K562 (cell line): ENCODE data around the gene EQTN. TPM values are rescaled to one million over a fixed set of nuclear protein-coding genes. Genes with fewer than 3 reads are reported as not detected.

Experiments
- BRF1 ChIP-seq: IDR thresholded peaks from 3 replicates; pipeline ENCODE4 v1.6.1; 2011; ENCODE audit warnings: borderline replicate concordance, mild to moderate bottlenecking; ENCODE audit not compliant: insufficient read length; ENCODE audit errors: extremely low read depth
- HCFC1 ChIP-seq: IDR thresholded peaks from 2 replicates; pipeline ENCODE4 v1.6.1; 2012; ENCODE audit warnings: low read depth, low read length, improper control_type of control experiment
- HNRNPUL1 ChIP-seq: fragments of 200-400 bp; formaldehyde crosslinking; IDR thresholded peaks from 2 replicates; pipeline ENCODE4 v1.6.1; 2017; ENCODE audit warnings: low read length
- KAT2B ChIP-seq: IDR thresholded peaks from one replicate; pipeline ENCODE4 v1.6.1; 2012; ENCODE audit warnings: low read depth, mild to moderate bottlenecking, control low read depth, inconsistent platforms, low read length, moderate library complexity
- MYBL2 ChIP-seq, 2 experiments: fragments of 450-650 bp in 1 of 2; sonication (generic) in 1 of 2; formaldehyde crosslinking in 1 of 2; IDR thresholded peaks; 2 replicates each; pipeline versions ENCODE4 v1.6.1 to v1.8.1; 2017 to 2022; ENCODE audit warnings: borderline replicate concordance in 1 of 2, inconsistent platforms in 1 of 2, low read depth in 1 of 2, mild to moderate bottlenecking in 1 of 2, missing genetic modification reagents in 1 of 2, moderate library complexity in 1 of 2
- NFYB ChIP-seq: IDR thresholded peaks from 2 replicates; pipeline ENCODE4 v1.6.1; 2011; ENCODE audit warnings: mild to moderate bottlenecking, moderate library complexity; ENCODE audit not compliant: insufficient read length; ENCODE audit errors: extremely low read depth
- NR1H2 ChIP-seq: sonication (generic); formaldehyde crosslinking; IDR thresholded peaks from 2 replicates; pipeline ENCODE4 v1.4.0; 2020; ENCODE audit warnings: mild to moderate bottlenecking, missing genetic modification reagents
- RB1 ChIP-seq: fragments of 450-650 bp; IDR thresholded peaks from 2 replicates; pipeline ENCODE4 v1.6.1; 2017; ENCODE audit warnings: low read depth, mild to moderate bottlenecking
- TRIM24 ChIP-seq, 2 experiments: fragments of 450-650 bp; IDR thresholded peaks; 2 replicates each; pipeline ENCODE4 v1.6.1; 2016
- XRCC4 ChIP-seq: IDR thresholded peaks from one replicate; pipeline ENCODE4 v1.6.1; 2011; ENCODE audit not compliant: insufficient read depth, insufficient read length; ENCODE audit errors: extremely low read depth
- ZNF277 ChIP-seq: fragments of 250-450 bp; sonication (Bioruptor Pico); IDR thresholded peaks from 2 replicates; pipeline ENCODE4 v1.8.0; 2022; ENCODE audit warnings: inconsistent platforms, mild to moderate bottlenecking, moderate library complexity, borderline replicate concordance
- ZNF609 ChIP-seq: sonication (generic); formaldehyde crosslinking; IDR thresholded peaks from 2 replicates; pipeline ENCODE4 v1.8.1; 2023; ENCODE audit warnings: missing genetic modification reagents, mild to moderate bottlenecking, borderline replicate concordance
- ZNF780A ChIP-seq: fragments of 250-450 bp; sonication (Bioruptor Pico); IDR thresholded peaks from 2 replicates; pipeline ENCODE4 v1.5.0; 2021; ENCODE audit warnings: mild to moderate bottlenecking
- polyA plus RNA-seq, 8 experiments: library from polyadenylated mRNA; depleted of rRNA in 4 of 8; stranded (reverse) in 5 of 8; unstranded in 3 of 8; fragments of >200 nt; fragmentation: Nextera tagmentation in 2 of 8; fragmentation: Illumina TruSeq in 1 of 8; extraction: Ambion mirVana in 2 of 8; extraction: Trizol in 1 of 8; gene quantifications; 2 replicates each; pipeline versions ENCODE4 v1.2.1 to v1.2.3, GENCODE V29; 2011 to 2014; ENCODE audit warnings: inconsistent platforms in 1 of 8, missing spikeins in 1 of 8
- total RNA-seq, 7 experiments: library from RNA; depleted of rRNA in 6 of 7; stranded (reverse); fragments of >200 nt in 6 of 7; fragmentation: Illumina TruSeq in 2 of 7; extraction: Trizol in 2 of 7; gene quantifications; 2 replicates each; pipeline versions ENCODE4 v1.2.1 to v1.2.3, GENCODE V29; 2011 to 2021; ENCODE audit warnings: low replicate concordance in 1 of 7
- TF ChIP-seq, protein P1 (sequence below): fragments of 450-650 bp; IDR thresholded peaks from 2 replicates; pipeline ENCODE4 v1.6.1; 2018; ENCODE audit not compliant: partially characterized antibody
- TF ChIP-seq, protein P2 (sequence below): fragments of 450-650 bp; IDR thresholded peaks from 2 replicates; pipeline ENCODE4 v1.7.1; 2018; ENCODE audit warnings: mild to moderate bottlenecking, low read depth; ENCODE audit not compliant: partially characterized antibody

Gene EQTN
- total and polyA plus RNA-seq, 9 of the 15 experiments (the other 6 are each of a cell fraction or from before 2014, with no cell fraction given): 0.15 to 0.33 (median 0.18) TPM; not detected in 4

GRCh38 chr9:27303219-27303618 lies 6.3 kb upstream of the EQTN start (continued):
- TF ChIP-seq, protein P1, sequence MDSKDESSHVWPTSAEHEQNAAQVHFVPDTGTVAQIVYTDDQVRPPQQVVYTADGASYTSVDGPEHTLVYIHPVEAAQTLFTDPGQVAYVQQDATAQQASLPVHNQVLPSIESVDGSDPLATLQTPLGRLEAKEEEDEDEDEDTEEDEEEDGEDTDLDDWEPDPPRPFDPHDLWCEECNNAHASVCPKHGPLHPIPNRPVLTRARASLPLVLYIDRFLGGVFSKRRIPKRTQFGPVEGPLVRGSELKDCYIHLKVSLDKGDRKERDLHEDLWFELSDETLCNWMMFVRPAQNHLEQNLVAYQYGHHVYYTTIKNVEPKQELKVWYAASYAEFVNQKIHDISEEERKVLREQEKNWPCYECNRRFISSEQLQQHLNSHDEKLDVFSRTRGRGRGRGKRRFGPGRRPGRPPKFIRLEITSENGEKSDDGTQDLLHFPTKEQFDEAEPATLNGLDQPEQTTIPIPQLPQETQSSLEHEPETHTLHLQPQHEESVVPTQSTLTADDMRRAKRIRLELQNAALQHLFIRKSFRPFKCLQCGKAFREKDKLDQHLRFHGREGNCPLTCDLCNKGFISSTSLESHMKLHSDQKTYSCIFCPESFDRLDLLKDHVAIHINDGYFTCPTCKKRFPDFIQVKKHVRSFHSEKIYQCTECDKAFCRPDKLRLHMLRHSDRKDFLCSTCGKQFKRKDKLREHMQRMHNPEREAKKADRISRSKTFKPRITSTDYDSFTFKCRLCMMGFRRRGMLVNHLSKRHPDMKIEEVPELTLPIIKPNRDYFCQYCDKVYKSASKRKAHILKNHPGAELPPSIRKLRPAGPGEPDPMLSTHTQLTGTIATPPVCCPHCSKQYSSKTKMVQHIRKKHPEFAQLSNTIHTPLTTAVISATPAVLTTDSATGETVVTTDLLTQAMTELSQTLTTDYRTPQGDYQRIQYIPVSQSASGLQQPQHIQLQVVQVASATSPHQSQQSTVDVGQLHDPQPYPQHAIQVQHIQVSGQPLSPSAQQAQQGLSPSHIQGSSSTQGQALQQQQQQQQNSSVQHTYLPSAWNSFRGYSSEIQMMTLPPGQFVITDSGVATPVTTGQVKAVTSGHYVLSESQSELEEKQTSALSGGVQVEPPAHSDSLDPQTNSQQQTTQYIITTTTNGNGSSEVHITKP: no peak
- no peak for TF ChIP-seq ZNF277 (CRISPR knock-in tag)
- TF ChIP-seq HNRNPUL1: no peak
- TF ChIP-seq HCFC1: no peak
- no peak for TF ChIP-seq KAT2B
- TF ChIP-seq ZNF780A (CRISPR knock-in tag): no peak
- no peak for TF ChIP-seq ZNF609
- no peak for TF ChIP-seq TRIM24 (IDR thresholded peaks at IDR 0.05)
- TF ChIP-seq, protein P2, sequence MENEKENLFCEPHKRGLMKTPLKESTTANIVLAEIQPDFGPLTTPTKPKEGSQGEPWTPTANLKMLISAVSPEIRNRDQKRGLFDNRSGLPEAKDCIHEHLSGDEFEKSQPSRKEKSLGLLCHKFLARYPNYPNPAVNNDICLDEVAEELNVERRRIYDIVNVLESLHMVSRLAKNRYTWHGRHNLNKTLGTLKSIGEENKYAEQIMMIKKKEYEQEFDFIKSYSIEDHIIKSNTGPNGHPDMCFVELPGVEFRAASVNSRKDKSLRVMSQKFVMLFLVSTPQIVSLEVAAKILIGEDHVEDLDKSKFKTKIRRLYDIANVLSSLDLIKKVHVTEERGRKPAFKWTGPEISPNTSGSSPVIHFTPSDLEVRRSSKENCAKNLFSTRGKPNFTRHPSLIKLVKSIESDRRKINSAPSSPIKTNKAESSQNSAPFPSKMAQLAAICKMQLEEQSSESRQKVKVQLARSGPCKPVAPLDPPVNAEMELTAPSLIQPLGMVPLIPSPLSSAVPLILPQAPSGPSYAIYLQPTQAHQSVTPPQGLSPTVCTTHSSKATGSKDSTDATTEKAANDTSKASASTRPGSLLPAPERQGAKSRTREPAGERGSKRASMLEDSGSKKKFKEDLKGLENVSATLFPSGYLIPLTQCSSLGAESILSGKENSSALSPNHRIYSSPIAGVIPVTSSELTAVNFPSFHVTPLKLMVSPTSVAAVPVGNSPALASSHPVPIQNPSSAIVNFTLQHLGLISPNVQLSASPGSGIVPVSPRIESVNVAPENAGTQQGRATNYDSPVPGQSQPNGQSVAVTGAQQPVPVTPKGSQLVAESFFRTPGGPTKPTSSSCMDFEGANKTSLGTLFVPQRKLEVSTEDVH: no peak
- no peak for TF ChIP-seq RB1
- TF ChIP-seq BRF1: no peak
- no peak for TF ChIP-seq XRCC4
- no peak for TF ChIP-seq NFYB
- TF ChIP-seq NR1H2 (CRISPR knock-in tag): no peak
- no peak for TF ChIP-seq MYBL2 (IDR thresholded peaks at IDR 0.05; ENCODE audit: low read depth)
- TF ChIP-seq MYBL2 (CRISPR knock-in tag; IDR thresholded peaks at IDR 0.05; ENCODE audit: borderline replicate concordance): no peak
